Measurements from ENCODE around the gene ABI3BP. TPM values are rescaled to one million over a fixed set of nuclear protein-coding genes. Genes with fewer than 3 reads are reported as not detected.

ABI3BP gene
- polyA plus RNA-seq, 1 of the 3 experiments (the other 2 are of a cell fraction): 8.4 TPM

DNA sequence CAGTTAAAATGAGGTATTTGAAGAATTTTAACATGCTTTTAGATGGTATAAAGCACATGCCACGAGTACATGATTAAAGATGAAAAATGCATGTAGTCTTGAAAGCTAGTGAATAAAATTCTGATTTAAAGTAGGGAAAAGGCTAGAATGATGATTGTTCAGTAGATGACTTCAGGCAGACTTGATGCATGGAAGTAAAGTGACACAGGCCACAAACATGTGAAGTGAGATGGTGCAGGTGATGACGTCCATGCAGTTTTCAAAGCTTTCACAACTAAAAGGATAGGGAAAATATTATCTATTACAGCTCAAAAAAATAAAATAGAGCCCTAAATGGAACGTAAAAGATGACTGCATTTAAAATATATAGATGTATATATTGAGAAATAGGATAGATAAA is 143.1 kb downstream of the ABI3BP start:
- no peaks in the 10 kb centered on the region for H3K79me2 ChIP-seq (ENCODE audit: insufficient read depth)
- WGBS (ENCODE audit: low lambda C conversion rate): 57% methylated on average over 3 of the region's 3 CpGs
- H3K9ac ChIP-seq: no peak overlapping the region
- POLR2A ChIA-PET: no interaction called here
- no peaks in the 10 kb centered on the region for H4K20me1 ChIP-seq (ENCODE audit: insufficient read depth)
- H3K4me3 ChIP-seq (ENCODE audit: low read depth in 2 of 2, low read length in 1 of 2): no peak overlapping the region
- H3K9me2 ChIP-seq: no peaks in the 10 kb centered on the region
- TF ChIP-seq GABPA (IDR thresholded peaks at IDR 0.05; ENCODE audit: low read depth) (no peak), GATA2 (CRISPR knock-in tag; IDR thresholded peaks at IDR 0.05) (no peak), SIN3A (IDR thresholded peaks at IDR 0.05; ENCODE audit: borderline replicate concordance, low read depth, low read length) (no peak), MEF2A (IDR thresholded peaks at IDR 0.05; ENCODE audit: borderline replicate concordance, low read depth) (no peak), TCF12 (IDR thresholded peaks at IDR 0.05) (no peak), NFIC (IDR thresholded peaks at IDR 0.05; ENCODE audit: borderline replicate concordance) (no peak), ELF1 (IDR thresholded peaks at IDR 0.05) (no peak), RFX5 (IDR thresholded peaks at IDR 0.05; ENCODE audit: low read length) (no peak), YY1 (IDR thresholded peaks at IDR 0.05; ENCODE audit: low read depth) (no peak)
- TF ChIP-seq, protein P1, sequence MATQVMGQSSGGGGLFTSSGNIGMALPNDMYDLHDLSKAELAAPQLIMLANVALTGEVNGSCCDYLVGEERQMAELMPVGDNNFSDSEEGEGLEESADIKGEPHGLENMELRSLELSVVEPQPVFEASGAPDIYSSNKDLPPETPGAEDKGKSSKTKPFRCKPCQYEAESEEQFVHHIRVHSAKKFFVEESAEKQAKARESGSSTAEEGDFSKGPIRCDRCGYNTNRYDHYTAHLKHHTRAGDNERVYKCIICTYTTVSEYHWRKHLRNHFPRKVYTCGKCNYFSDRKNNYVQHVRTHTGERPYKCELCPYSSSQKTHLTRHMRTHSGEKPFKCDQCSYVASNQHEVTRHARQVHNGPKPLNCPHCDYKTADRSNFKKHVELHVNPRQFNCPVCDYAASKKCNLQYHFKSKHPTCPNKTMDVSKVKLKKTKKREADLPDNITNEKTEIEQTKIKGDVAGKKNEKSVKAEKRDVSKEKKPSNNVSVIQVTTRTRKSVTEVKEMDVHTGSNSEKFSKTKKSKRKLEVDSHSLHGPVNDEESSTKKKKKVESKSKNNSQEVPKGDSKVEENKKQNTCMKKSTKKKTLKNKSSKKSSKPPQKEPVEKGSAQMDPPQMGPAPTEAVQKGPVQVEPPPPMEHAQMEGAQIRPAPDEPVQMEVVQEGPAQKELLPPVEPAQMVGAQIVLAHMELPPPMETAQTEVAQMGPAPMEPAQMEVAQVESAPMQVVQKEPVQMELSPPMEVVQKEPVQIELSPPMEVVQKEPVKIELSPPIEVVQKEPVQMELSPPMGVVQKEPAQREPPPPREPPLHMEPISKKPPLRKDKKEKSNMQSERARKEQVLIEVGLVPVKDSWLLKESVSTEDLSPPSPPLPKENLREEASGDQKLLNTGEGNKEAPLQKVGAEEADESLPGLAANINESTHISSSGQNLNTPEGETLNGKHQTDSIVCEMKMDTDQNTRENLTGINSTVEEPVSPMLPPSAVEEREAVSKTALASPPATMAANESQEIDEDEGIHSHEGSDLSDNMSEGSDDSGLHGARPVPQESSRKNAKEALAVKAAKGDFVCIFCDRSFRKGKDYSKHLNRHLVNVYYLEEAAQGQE (IDR thresholded peaks at IDR 0.05; ENCODE audit: low read depth, low read length): no peak
- TF ChIP-seq, protein P2, sequence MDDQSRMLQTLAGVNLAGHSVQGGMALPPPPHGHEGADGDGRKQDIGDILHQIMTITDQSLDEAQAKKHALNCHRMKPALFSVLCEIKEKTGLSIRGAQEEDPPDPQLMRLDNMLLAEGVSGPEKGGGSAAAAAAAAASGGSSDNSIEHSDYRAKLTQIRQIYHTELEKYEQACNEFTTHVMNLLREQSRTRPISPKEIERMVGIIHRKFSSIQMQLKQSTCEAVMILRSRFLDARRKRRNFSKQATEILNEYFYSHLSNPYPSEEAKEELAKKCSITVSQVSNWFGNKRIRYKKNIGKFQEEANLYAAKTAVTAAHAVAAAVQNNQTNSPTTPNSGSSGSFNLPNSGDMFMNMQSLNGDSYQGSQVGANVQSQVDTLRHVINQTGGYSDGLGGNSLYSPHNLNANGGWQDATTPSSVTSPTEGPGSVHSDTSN (IDR thresholded peaks at IDR 0.05): no peak
- TF ChIP-seq, protein P3, sequence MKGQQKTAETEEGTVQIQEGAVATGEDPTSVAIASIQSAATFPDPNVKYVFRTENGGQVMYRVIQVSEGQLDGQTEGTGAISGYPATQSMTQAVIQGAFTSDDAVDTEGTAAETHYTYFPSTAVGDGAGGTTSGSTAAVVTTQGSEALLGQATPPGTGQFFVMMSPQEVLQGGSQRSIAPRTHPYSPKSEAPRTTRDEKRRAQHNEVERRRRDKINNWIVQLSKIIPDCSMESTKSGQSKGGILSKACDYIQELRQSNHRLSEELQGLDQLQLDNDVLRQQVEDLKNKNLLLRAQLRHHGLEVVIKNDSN (IDR thresholded peaks at IDR 0.05; ENCODE audit: borderline replicate concordance, low read depth): no peak
- TF ChIP-seq, protein P4, sequence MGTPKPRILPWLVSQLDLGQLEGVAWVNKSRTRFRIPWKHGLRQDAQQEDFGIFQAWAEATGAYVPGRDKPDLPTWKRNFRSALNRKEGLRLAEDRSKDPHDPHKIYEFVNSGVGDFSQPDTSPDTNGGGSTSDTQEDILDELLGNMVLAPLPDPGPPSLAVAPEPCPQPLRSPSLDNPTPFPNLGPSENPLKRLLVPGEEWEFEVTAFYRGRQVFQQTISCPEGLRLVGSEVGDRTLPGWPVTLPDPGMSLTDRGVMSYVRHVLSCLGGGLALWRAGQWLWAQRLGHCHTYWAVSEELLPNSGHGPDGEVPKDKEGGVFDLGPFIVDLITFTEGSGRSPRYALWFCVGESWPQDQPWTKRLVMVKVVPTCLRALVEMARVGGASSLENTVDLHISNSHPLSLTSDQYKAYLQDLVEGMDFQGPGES (IDR thresholded peaks at IDR 0.05; ENCODE audit: low read depth, low read length): no peak
- TF ChIP-seq, protein P5, sequence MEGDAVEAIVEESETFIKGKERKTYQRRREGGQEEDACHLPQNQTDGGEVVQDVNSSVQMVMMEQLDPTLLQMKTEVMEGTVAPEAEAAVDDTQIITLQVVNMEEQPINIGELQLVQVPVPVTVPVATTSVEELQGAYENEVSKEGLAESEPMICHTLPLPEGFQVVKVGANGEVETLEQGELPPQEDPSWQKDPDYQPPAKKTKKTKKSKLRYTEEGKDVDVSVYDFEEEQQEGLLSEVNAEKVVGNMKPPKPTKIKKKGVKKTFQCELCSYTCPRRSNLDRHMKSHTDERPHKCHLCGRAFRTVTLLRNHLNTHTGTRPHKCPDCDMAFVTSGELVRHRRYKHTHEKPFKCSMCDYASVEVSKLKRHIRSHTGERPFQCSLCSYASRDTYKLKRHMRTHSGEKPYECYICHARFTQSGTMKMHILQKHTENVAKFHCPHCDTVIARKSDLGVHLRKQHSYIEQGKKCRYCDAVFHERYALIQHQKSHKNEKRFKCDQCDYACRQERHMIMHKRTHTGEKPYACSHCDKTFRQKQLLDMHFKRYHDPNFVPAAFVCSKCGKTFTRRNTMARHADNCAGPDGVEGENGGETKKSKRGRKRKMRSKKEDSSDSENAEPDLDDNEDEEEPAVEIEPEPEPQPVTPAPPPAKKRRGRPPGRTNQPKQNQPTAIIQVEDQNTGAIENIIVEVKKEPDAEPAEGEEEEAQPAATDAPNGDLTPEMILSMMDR (IDR thresholded peaks at IDR 0.05): no peak
- peaks cover 4% of the 10 kb centered on the region for H3F3A ChIP-seq (replicated peaks; ENCODE audit: insufficient read depth)
- no peaks in the 10 kb centered on the region for H3K36me3 ChIP-seq (replicated peaks in 1 of 2; ENCODE audit: control insufficient read depth in 1 of 2, insufficient read depth in 2 of 2, low read length in 1 of 2)
- CTCF ChIA-PET: interaction anchor here (0.7 kb wide), 1 partner anchor 116 kb away, joined by 3 read pairs; no protein-coding TSS in a partner anchor
- H3K4me1 ChIP-seq (ENCODE audit: control insufficient read depth in 1 of 2, insufficient read depth in 2 of 2, low read depth in 1 of 2, low read length in 1 of 2): no peaks in the 10 kb centered on the region; a peak in 1 of 4 replicates
- no peak overlapping the region for H3K4me2 ChIP-seq
- no peak overlapping the region for H3K27ac ChIP-seq (ENCODE audit: low read depth in 2 of 2, low read length in 1 of 2)
- H3K27me3 ChIP-seq (ENCODE audit: insufficient read depth): no peaks in the 10 kb centered on the region
- H2AFZ ChIP-seq (ENCODE audit: low read depth): no peak overlapping the region
- H3K9me3 ChIP-seq: no peaks in the 10 kb centered on the region
- DNase-seq: no peak
